ENCODE results near the gene SCLT1.
"Not testable (repeated sequence)": the region's sequence is repeated elsewhere in the genome, so short reads cannot be mapped to it uniquely, and the experiment has no call there.

Gene SCLT1

DNA sequence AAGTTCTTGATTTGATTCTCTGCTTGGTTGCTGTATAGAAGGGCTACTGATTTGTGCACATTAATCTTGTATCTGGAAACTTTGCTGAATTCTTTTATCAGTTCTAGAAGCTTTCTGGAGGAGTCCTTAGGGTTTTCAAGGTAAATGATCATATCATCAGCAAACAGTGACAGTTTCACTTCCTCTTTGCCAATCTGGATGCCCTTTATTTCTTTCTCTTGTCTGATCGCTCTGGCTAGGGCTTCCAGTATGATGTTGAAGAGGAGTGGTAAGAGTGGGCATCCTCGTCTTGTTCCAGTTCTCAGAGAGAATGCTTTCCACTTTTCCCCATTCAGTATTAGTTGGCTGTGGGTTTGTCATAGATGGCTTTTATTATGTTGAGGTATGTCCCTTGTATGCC lies 23.8 kb downstream of the SCLT1 start:
- DNase-seq: not testable (repeated sequence)

DNA sequence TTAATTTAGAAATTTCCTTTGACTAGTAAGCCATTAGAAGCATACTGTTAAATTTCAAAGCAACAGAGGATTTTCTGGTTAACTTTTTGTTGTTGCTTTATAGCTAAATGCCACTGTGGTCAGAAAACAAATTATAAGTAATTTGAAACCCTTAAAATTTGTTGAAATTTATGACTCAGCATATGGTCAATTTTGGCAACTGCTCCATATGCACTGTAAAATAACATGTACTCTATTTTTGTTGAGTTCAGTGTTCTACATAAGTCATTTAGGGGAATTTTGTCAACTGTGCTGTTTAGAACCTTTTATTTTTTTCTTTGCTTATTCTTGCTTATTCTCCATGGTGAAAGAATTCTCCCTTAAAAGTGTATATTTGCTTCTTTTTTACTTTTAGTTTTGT lies 28.6 kb downstream of the SCLT1 start:
- no peak for DNase-seq

DNA sequence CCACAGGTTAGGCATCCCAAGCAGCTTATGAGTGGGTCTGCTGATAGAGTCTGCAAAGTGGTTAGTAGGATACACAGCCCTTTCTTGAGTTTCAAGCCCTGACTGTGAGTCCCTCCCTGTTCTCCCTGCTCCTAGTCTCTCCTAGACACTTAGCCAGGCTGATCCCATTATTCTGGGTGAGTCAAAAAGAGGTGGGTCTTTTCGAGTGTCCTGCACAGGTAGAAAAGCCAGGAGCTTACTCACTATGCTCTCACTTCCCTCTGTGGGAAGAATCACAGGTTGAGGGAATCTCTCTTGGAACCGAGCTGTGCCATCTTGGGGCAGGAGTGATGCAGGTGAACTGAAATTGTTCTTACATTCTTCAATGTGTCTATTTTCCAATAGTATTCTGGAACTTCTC lies 29.7 kb downstream of the SCLT1 start:
- DNase-seq: no peak

DNA sequence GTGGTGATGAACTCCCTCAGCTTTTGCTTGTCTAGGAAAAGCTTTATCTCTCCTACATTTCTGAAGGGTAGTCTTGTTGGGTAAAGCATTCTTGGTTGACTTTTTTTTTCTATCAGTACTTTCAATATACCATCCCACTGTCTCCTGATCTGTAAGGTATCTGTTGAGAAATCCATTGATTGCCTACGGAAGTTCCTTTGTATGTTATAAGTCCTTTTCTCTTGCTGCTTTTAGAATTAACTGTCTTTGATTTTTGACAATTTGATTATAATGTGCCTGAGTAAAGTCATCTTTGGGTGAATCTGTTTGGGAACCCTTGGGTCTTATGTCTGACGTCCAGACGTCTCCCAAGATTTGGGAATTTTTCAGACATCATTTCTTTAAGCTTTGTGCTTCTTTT lies 30.8 kb downstream of the SCLT1 start:
- no peak for DNase-seq

DNA sequence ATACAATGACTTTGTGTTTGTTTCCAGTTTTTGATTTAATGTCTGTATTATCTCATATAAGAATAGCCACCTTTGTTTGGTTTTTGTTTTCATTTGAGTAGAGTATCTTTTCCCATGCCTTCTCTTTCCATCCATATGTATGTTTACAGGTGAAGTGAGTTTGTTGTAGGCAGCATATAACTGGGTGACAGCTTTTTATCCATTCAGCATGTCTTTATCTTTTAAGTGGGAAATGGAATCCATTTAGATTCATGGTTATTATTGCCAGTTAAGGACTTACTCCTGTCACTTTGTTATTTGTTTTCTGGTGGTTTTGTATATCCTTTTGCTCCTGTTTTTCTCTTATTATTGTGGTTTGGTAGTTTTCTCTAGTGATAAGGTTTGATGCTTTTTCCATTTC lies 34.3 kb downstream of the SCLT1 start:
- no peak for DNase-seq

DNA sequence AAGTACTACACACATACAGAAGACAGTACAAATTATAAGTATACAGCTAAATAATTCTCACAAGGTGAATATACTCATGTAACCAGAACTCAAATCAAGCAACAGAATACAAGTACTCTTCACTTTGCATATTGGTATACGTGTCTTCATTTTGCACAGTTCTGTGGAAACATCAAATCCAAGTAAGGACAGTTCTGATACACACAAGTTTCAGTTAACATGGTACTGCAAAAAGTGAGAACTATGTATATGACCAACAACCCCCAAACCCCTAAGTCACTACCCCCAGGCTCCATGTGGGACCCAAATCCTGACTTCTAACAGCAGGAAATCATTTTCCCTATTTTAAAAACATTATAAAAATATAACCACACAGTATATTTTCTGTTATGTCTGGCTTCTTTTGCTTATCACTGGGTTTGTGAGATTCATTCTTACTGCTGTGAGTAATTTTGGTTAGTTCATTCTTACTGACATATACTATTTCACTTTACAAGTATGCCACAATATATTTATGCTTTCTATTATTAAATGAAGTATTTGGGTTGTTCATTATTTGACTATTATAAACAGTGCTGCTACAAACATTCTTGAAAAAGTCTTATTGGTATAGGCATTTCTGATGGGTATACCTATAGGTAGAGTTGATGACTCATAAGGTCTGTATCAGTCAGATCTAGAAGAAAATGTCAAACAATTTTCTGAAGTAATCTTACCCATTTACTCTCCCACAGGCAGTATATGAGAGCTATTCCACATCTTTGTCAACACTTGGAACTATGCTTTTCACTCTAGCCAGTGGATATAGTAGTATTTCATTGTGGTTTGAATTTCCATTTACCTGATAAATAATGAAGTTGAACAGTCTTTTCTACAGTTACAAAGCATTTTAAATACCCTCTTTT lies 47.0 kb downstream of the SCLT1 start:
- no peak for DNase-seq

DNA sequence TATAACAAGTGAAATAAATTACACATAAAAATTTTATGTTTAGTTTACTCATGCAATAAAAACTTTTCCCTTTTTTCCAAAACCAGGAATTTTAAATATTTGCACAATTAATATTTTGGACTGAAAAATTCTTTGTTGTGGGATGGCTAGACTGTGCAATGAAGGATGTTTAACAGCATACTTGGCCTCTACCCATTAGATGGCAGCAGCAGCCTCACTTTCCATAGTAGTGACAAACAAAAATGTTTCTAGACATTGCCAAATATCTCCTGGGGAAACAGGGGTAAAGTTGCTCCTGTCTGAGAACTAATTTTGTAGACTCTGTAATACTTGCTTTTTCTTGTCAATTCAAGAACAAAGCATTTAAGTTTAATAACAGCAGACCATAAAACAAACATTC lies 49.8 kb downstream of the SCLT1 start:
- DNase-seq: no peak

DNA sequence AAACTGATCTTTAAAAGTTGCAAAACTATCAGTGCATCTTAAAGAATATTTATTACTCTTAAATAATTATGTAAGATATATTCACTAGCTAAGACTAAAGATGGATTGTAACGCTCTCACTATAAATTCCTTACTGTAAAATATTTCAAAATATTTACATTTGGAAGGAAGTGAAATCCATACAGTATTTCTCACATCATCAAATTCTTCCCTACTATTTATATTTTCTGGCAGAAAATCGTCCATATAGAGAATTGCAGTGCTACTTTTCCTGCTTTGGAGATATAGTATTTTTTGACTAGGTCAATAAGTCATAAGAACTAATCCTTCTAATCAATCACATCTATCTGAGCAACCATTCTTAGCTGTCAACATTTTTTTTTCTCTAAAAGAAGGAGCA lies 52.9 kb downstream of the SCLT1 start:
- DNase-seq: no peak

DNA sequence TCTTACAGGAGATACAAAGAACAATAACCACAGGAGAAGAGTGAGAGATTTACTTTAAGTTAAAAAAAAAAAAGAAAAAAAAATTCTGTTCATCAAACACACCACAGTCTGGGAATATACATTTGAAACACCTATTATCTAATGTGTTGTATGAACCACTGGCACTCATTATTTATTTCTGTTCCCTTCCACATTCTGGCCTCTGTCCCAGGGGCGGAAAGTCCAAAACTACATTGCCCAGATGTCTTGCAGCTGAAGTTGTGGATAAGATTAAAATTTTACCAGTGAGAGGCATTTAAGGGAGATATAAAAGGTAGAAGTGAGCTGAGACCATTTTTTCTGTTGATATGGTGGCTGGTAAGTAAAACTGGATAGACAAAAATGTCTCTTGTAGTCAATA lies 56.2 kb downstream of the SCLT1 start:
- DNase-seq: no peak

DNA sequence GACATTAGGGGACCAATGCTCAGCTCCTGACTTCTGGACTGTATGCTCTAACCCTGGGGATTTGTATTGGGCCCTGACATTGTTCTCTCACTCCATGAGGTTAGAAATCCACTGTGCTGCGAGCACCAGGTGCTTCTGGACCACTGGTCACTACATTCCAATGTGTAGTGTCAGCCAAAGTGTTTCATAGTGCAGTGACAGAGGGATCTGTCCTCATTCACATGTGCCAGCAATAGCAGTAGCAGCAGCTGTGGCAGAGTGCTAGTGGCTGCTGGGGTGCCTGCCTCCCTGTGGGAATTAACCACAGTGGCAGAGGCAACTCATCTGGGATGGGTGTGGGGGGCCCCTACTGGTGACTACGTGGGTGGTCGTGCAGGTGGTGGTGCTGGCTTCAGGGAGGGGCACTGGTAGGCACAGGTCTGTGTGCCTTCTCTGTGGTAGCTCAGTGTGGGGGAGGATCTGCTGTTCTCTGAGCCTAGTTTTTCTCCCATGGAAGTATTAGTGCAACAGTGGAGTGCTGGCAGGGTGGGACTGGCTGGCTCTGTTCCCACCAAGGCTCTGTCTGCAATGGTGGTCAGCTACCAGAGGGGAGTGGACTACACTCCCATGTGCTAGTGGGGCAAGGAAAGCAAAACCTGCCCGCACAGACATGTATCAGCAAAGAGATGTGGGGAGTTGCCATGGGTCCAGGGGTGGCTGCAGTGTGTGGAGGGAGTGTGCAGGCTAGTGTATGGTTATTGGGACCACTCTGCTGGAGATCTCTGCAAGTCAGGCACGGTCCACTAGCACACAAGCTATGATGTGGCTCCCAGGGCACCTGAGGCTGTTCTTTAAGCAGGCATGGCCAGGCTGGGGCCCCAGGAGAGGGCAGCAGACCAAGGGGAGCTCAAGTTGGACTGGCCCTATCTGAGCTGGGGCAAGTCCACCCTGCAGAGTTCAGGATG lies 78.5 kb downstream of the SCLT1 start:
- no peak for DNase-seq

DNA sequence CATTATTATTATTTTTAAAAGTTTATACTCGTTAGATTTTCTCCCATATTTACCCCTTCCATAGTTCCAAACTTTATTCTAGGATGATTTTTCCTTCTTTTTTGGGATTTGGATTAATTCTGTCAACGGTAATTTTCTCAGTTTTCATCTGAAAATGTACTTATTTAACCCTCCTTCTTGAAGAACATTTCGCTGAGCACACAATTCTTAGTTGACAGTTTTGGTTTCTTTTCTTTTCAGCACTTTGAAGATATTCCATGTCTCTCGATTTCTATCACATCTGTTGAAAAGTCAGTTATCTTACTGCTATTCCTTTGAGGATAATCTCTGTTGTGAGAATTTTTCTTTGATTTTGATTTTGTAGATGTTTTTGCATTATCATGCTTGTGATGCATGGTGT lies 85.2 kb downstream of the SCLT1 start:
- DNase-seq: no peak

DNA sequence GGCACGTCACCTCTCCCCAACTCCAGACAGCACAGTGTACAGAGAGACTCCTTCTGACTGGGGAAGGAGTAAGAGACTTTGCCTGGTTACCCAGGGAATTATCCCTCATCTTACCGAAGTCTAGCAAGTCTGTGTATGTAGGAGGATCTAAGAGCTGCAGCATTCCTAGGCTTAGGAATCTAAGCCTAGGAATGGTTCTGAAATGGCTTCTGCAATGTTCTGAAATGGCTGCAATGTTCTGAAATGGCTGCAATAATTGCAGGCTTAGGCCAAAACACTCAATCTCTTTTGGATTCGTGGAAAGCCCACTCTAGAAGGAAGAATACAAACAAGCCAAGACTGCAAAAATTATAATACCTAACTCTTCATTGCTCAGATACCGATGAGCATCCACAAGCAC lies 106.4 kb downstream of the SCLT1 start:
- no peak for DNase-seq

DNA sequence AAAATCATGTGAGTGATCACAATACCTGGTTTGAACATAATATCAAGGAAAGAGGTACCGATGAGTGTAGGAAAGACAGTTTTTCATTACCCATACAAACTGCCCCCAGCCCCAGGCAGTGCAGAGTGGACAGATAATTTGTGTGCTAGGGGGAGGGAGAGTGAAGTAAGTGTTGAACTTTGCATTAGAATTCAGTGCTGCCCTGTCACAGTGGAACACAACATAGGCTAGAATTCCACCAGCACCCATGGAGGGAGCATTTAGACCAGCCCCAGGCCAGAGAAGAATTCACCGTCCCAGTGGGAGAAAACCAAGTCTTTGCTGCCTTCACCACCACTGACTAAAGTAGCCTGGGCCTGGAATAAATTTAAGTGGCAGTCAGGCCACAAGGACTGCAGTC lies 107.3 kb downstream of the SCLT1 start:
- no peak for DNase-seq

DNA sequence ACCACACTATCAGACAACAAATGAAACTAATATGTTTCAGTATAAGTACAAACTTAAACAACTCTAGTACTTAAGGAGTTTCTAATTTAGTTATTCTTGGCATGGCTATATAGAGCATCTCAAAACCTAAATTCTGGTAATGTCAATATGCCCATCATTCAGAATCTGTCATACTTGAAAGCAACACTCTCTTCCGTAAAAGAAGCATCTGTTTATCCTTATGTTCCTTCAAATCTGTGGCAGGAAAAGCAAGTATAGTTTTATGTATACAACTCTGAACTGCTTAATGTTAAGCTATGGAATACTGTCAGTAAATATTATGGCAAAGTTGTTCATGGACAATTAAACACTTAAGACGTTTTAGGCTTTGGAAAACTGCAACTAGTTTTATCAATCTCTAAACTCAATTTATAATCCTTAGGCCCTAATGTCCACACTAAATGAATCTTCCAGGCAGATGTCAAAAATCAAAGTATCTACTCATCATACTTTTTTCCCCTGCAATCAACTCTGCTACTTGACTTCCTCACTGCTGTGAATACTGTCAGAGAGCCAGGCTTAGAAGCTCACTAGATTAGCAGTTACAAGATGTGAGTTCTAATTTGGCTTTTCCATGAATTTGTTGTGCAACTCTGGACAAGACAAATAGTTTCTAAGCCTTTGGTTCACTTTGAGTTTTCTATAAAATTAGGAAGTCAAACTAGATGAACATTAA lies 109.4 kb downstream of the SCLT1 start:
- no peak for DNase-seq

DNA sequence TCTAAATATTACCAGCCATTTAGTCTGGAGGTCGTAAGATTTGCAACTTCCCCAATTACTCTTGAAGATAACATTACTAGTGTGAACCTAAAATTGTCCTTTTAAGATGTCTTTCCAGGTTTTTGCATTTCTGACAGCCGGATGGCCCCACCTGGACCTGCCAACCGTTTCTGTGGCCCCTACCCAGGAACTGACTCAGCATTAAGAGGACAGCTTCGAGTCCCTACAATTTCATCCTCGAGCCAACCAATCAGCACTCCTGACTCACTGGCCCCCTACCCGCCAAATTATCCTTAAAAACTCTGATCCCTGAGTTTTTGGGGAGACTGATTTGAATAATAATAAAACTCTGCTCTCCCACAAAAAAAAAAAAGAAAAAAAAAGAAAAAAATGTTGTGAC lies 112.0 kb downstream of the SCLT1 start:
- no peak for DNase-seq

DNA sequence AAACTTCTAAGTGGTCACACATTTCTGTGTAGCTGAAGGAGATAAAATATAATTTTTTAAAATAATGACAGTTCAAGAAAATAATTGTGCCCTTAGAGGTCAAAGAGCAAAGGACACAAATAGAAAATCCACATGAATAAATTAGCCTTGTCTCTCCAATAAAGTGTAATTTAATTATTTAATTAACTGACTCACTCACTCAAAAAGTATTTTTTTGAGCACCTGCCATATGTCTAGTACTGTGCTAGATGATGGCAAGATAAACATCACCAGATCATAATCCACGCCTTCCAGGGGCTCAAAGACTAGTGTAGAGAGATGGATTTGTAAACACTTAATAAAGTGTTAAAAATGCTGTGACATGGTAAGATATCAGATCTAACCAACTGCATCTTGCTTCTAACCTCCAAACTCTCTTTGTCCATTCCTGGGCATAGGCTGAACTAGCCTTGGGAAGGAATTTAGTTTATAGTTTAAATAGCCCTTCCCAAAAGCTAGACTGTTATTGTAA lies 112.5 kb downstream of the SCLT1 start:
- no peak for DNase-seq

DNA sequence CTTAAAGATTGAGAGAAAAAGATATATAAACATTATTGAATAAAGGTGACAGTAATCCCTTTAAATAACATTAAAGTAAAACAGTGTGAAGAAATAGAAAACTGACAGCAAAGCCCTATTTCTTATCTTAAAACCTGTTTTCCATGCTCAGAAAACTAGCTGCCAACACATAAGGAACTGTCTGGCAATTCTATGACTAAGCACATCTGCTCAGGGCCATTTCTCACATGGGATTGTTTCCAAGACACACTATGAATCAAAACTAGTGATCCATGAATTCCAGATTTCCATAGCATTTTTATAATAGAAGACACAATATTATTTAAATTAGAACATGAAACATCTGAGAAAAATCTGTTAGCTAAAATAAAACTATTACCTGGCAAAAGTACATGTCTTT lies 113.4 kb downstream of the SCLT1 start:
- no peak for DNase-seq

DNA sequence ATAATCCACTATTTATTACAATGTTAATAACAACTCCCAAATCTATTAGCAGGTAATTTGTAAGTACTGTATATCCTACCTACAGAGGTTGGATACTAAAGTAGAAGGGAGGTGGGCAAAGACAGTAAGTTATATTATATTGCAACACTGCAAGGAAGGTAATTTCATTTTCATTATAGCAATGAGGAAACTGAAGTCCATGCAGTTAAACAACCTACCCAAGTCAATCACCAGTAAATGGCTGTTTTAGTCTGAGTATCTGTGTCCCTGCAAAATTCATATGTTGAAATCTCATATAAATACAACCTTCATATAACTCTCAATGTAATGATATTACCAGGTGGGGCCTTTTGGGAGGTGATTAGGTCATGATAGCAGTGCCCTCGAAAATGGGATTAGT lies 114.4 kb downstream of the SCLT1 start:
- DNase-seq: no peak

DNA sequence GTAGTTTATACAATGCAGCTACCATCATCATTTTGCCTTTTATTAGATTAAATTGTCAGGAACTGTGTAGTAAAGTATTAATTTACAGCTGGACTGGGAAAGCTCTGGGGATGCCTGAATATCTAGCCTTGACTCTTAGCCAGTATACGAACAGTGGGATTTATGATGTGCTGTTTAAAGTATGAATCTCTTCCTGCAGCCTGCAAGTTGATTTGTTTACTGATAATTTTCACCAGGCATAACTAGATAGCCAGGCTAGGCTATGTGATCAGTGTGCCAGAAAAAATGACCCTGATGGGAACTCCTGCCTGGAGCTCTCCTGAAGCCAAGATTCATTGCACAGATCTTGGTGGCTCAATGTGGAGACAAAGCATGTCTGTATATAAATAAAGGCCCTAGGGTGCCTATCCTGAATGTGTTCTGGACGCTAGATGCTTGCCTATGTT lies 119.2 kb downstream of the SCLT1 start:
- DNase-seq: no peak

DNA sequence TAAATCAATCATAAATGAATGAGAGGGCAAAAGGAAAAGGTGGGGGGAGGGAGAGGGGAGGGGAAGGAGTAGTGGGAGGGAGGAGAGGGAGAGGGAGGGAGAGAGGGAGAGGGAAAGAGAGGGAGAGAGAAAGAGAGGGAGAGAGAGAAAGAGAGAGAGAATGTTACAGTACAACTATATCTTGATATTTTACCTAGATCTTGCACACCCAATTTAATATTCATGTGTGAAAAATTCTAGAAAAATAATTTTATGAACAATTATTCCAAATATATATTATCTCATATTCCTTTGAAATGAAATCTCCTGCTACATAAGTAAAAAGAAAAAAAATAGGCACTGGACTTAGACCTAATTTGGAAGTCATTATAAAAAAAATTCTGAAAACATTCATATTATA lies 120.0 kb downstream of the SCLT1 start:
- DNase-seq: no peak

DNA sequence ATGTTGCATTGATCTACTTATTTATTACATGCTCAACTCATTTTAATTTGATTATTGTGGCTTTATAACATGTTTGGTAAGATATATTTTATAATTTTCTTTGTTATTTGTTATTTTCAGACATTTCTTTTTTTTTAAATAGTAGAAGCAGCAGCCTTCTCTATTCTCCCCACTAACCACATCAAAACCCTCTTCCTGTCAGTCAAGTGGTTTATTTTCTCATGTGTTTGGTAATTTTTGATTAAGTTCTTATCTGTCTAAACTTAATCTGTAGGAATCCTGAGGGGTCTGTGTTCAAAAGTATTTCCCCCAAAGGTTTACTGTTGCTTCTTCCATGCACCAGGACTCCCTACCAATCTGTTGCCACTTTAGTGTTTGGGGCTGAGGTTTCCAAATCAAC lies 131.9 kb downstream of the SCLT1 start:
- no peak for DNase-seq

DNA sequence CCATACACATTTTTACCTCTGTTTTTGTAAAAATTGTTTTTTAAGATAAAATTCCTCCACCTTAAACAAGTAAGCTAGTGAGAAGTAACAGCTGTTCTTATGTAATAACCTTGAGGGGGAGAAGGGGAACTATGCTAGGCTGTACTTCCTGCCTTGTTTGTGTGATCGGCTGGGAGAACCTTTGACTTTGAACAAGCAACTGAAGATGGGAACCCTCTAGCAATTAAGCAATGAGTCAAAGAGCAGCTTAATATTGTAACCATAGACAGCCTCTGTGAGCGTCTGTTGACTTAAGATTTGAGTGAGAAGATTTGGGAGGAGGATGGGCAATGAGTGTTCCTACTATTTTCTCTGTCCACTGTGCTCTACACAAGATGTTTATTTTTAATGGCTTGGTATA lies 135.1 kb downstream of the SCLT1 start:
- DNase-seq: no peak

DNA sequence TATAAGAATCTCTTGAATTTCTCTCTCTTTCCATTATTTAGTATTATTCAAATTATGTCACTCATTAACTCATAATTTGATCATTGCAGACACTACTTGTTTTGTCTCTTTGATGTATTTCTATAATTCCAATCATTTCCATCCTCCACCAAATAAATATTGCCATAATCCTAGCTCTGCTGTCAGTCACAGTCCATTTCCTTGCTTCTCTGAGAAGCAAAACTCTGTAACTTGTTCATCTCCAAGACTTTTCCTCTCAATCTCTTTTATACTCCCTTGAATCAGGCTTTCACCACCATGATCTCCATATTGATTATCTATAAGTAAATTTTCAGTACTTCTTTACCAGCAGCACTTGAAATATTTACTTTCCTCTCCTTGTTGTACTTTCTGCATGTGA lies 135.9 kb downstream of the SCLT1 start:
- DNase-seq: no peak

All from cerebellar nuclear complex (tissue), 1 donor.